GM23338 (cell line): Measurements from ENCODE around the gene JAM3. TPM values are rescaled to one million over a fixed set of nuclear protein-coding genes. Genes with fewer than 3 reads are reported as not detected.
A peak's percentile ranks its signal among the peaks of the same experiment; 100 is the strongest.

Experiments used
- ATAC-seq: fragments of 200-7000 bp; cut with Tn5 transposase; 3 replicates; pipeline ENCODE4 v1.9.1; 2020
- DNase-seq: peaks from one replicate; pipeline ENCODE4 v3.0.0-alpha.2; 2015; ENCODE audit warnings: low spot score
- H2AFZ ChIP-seq: fragments of 200-600 bp; sonication (generic); 2 replicates; pipeline ENCODE4 v1.8.0; 2016; ENCODE audit warnings: antibody characterized with exemption, mild to moderate bottlenecking, moderate library complexity
- H3F3A ChIP-seq: fragments of 200-600 bp; sonication (generic); replicated peaks from 2 replicates; pipeline ENCODE4 v1.8.0; 2017; ENCODE audit warnings: antibody characterized with exemption, mixed run types, low read depth
- H3K27ac ChIP-seq: fragments of 200-600 bp; sonication (generic); 2 replicates; pipeline ENCODE4 v1.6.1; 2016; ENCODE audit warnings: low read depth
- H3K27me3 ChIP-seq: fragments of 200-600 bp; sonication (generic); 2 replicates; pipeline ENCODE4 v1.8.0; 2016; ENCODE audit warnings: mild to moderate bottlenecking, mixed run types, moderate library complexity; ENCODE audit not compliant: insufficient read depth
- H3K36me3 ChIP-seq: fragments of 200-600 bp; sonication (generic); 2 replicates; pipeline ENCODE4 v1.8.0; 2016; ENCODE audit warnings: mild to moderate bottlenecking; ENCODE audit not compliant: insufficient read depth
- H3K4me1 ChIP-seq: fragments of 200-600 bp; sonication (generic); 2 replicates; pipeline ENCODE4 v1.8.0; 2016; ENCODE audit warnings: mild to moderate bottlenecking, moderate library complexity; ENCODE audit not compliant: insufficient read depth
- H3K4me2 ChIP-seq: fragments of 200-600 bp; sonication (generic); 2 replicates; pipeline ENCODE4 v1.7.1; 2017; ENCODE audit warnings: mixed run types
- H3K4me3 ChIP-seq: fragments of 200-600 bp; sonication (generic); 2 replicates; pipeline ENCODE4 v1.6.1; 2016; ENCODE audit warnings: mixed run types
- H3K79me2 ChIP-seq: fragments of 200-600 bp; sonication (generic); replicated peaks from 2 replicates; pipeline ENCODE4 v1.8.0; 2017; ENCODE audit warnings: mild to moderate bottlenecking; ENCODE audit not compliant: insufficient read depth
- H3K9me2 ChIP-seq: fragments of 200-600 bp; sonication (generic); 2 replicates; pipeline ENCODE4 v1.8.0; 2017; ENCODE audit not compliant: insufficient read depth
- H4K20me1 ChIP-seq: fragments of 200-600 bp; sonication (generic); replicated peaks from 2 replicates; pipeline ENCODE4 v1.8.0; 2017; ENCODE audit warnings: mild to moderate bottlenecking; ENCODE audit not compliant: insufficient read depth
- H3K27ac Mint-ChIP-seq: 2 replicates; pipeline ENCODE4 v1.8.0; 2020; ENCODE audit warnings: inconsistent platforms, mild to moderate bottlenecking, moderate library complexity, mixed read lengths
- H3K27me3 Mint-ChIP-seq: 3 replicates; pipeline ENCODE4 v1.8.0; 2022; ENCODE audit warnings: low read depth, mild to moderate bottlenecking, moderate library complexity, mixed read lengths, inconsistent platforms; ENCODE audit not compliant: insufficient read depth, poor library complexity
- H3K36me3 Mint-ChIP-seq: 3 replicates; pipeline ENCODE4 v1.8.0; 2021; ENCODE audit warnings: low read depth, mild to moderate bottlenecking, inconsistent platforms, moderate library complexity, mixed read lengths
- H3K4me1 Mint-ChIP-seq: 3 replicates; pipeline ENCODE4 v1.8.0; 2020; ENCODE audit warnings: mild to moderate bottlenecking, inconsistent platforms, mixed read lengths
- H3K4me3 Mint-ChIP-seq: 3 replicates; pipeline ENCODE4 v1.8.0; 2021; ENCODE audit warnings: moderate library complexity, mild to moderate bottlenecking, inconsistent platforms, mixed read lengths
- H3K9me3 Mint-ChIP-seq: 3 replicates; pipeline ENCODE4 v1.8.0; 2020; ENCODE audit warnings: moderate library complexity, mild to moderate bottlenecking, inconsistent platforms, mixed read lengths
- CREB1 ChIP-seq: fragments of 250-450 bp; sonication (Bioruptor Pico); IDR thresholded peaks from 2 replicates; pipeline ENCODE4 v1.5.0; 2020; ENCODE audit warnings: low read depth, mild to moderate bottlenecking, moderate library complexity
- EZH2 ChIP-seq: fragments of 200-600 bp; sonication (generic); IDR thresholded peaks from one replicate; pipeline ENCODE4 v1.8.0; 2017; ENCODE audit warnings: antibody characterized with exemption, mild to moderate bottlenecking, low read depth; ENCODE audit not compliant: unreplicated experiment
- EZH2phosphoT487 ChIP-seq: fragments of 200-600 bp; sonication (generic); IDR thresholded peaks from one replicate; pipeline ENCODE4 v1.8.1; 2018; ENCODE audit warnings: antibody characterized with exemption; ENCODE audit not compliant: unreplicated experiment
- JUNB ChIP-seq: IDR thresholded peaks from one replicate; pipeline ENCODE4 v1.6.1; 2016; ENCODE audit warnings: antibody characterized with exemption; ENCODE audit not compliant: unreplicated experiment
- NANOG ChIP-seq: IDR thresholded peaks from 2 replicates; pipeline ENCODE4 v1.6.1; 2016; ENCODE audit warnings: antibody characterized with exemption, borderline replicate concordance
- POLR2AphosphoS5 ChIP-seq: IDR thresholded peaks from 2 replicates; pipeline ENCODE4 v1.6.1; 2016; ENCODE audit warnings: antibody characterized with exemption, low read depth
- STAT1 ChIP-seq: IDR thresholded peaks from one replicate; pipeline ENCODE4 v1.6.1; 2016; ENCODE audit warnings: antibody characterized with exemption; ENCODE audit not compliant: unreplicated experiment
- ZNF114 ChIP-seq: fragments of 250-450 bp; sonication (Bioruptor Pico); IDR thresholded peaks from 2 replicates; pipeline ENCODE4 v1.5.0; 2020; ENCODE audit warnings: mild to moderate bottlenecking, moderate library complexity
- ZNF331 ChIP-seq: fragments of 250-450 bp; sonication (Bioruptor Pico); IDR thresholded peaks from 2 replicates; pipeline ENCODE4 v1.5.0; 2020; ENCODE audit warnings: low read depth, mild to moderate bottlenecking, moderate library complexity
- long read RNA-seq: library from polyadenylated mRNA; unstranded; transcript quantifications from one replicate; pipeline ENCODE4 v2.0.0, GENCODE V29; 2020; ENCODE audit not compliant: unreplicated experiment
- polyA plus RNA-seq: library from polyadenylated mRNA; unstranded; fragments of >200 nt; fragmentation: Nextera tagmentation; extraction: Ambion mirVana; gene quantifications from 2 replicates; pipeline ENCODE4 v1.2.1, GENCODE V29; 2016
- total RNA-seq: library from RNA; depleted of rRNA; stranded (reverse); fragments of >200 nt; shearing (Covaris generic); gene quantifications from 2 replicates; pipeline ENCODE4 v1.2.3, GENCODE V29; 2014; rRNA removed
- TF ChIP-seq, protein P1 (sequence below): IDR thresholded peaks from one replicate; pipeline ENCODE4 v1.6.1; 2018; ENCODE audit warnings: antibody characterized with exemption; ENCODE audit not compliant: unreplicated experiment
- TF ChIP-seq, protein P2 (sequence below), 2 experiments: fragments of 200-600 bp in 1 of 2; sonication (generic) in 1 of 2; conservative IDR thresholded peaks; 2 replicates each; pipeline versions ENCODE4 v1.5.1 to v1.6.1; 2016 to 2017; ENCODE audit warnings: antibody characterized with exemption in 2 of 2, low read depth in 2 of 2, mild to moderate bottlenecking in 2 of 2, moderate library complexity in 1 of 2
- TF ChIP-seq, protein P3 (sequence below): IDR thresholded peaks from 2 replicates; pipeline ENCODE4 v1.6.1; 2016; ENCODE audit warnings: antibody characterized with exemption

Gene JAM3
- total RNA-seq (41.5 and 44.8 TPM in 2 replicates), polyA plus RNA-seq (13.1 and 14.1 TPM in 2 replicates)
- long read RNA-seq, partial matches to known transcripts, result 0 of 6 reads
- long read RNA-seq, other reads (novel, unspliced or antisense), result 1 of 6 reads

DNA sequence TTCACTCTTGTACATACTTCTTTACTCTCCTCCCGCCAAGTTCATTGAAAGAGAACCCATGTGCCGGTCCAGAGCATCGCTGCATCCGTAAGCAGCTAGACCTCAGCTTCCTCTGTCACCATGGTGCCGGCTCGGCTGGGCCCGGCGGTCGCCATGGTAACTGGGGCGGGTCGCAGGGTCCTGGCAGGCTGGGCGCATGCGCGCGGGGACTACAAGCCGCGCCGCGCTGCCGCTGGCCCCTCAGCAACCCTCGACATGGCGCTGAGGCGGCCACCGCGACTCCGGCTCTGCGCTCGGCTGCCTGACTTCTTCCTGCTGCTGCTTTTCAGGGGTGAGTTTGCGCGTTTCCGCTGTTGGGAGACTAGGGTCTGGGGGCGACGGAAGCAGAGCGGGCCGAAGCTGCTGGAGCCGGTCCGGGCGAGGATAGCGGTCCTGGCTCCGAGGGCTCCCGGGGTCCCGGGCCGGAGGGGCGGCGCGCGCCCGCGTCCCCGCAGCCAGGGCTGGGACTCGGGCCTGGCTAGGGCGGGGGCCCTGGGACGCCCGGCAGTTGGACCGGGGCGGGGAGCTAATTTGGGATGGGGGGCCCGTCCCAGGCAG, at the start of gene JAM3:
Gene JAM3 (plus strand): TSS at position 244 of the 597 bp plus-strand sequence. CDS start 12 bp downstream, at position 256.
- ATAC-seq, result peak; percentile 86
- H4K20me1 ChIP-seq, result peaks cover 7% of the 10 kb centered on the region; the same call in 1 of the 2 replicates
- TF ChIP-seq, protein P1, sequence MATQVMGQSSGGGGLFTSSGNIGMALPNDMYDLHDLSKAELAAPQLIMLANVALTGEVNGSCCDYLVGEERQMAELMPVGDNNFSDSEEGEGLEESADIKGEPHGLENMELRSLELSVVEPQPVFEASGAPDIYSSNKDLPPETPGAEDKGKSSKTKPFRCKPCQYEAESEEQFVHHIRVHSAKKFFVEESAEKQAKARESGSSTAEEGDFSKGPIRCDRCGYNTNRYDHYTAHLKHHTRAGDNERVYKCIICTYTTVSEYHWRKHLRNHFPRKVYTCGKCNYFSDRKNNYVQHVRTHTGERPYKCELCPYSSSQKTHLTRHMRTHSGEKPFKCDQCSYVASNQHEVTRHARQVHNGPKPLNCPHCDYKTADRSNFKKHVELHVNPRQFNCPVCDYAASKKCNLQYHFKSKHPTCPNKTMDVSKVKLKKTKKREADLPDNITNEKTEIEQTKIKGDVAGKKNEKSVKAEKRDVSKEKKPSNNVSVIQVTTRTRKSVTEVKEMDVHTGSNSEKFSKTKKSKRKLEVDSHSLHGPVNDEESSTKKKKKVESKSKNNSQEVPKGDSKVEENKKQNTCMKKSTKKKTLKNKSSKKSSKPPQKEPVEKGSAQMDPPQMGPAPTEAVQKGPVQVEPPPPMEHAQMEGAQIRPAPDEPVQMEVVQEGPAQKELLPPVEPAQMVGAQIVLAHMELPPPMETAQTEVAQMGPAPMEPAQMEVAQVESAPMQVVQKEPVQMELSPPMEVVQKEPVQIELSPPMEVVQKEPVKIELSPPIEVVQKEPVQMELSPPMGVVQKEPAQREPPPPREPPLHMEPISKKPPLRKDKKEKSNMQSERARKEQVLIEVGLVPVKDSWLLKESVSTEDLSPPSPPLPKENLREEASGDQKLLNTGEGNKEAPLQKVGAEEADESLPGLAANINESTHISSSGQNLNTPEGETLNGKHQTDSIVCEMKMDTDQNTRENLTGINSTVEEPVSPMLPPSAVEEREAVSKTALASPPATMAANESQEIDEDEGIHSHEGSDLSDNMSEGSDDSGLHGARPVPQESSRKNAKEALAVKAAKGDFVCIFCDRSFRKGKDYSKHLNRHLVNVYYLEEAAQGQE, result no peak
- TF ChIP-seq POLR2AphosphoS5, result peak; percentile 95
- H3K9me3 Mint-ChIP-seq, result no peaks in the 10 kb centered on the region; the same call in 2 of the 3 replicates
- H3K79me2 ChIP-seq, result peaks cover 38% of the 10 kb centered on the region
- H3K4me3 Mint-ChIP-seq, result peak within 1 kb of the TSS; percentile 96
- H3K27me3 ChIP-seq, result peaks cover 13% of the 10 kb centered on the region; the same call in 1 of the 2 replicates
- H3K9me2 ChIP-seq, result no peaks in the 10 kb centered on the region
- peak within 1 kb of the TSS; percentile 77 for H2AFZ ChIP-seq
- no peak within 1 kb of the TSS for H3K27ac ChIP-seq
- no peaks in the 10 kb centered on the region for H3K36me3 Mint-ChIP-seq
- H3K4me1 ChIP-seq, result peaks cover 18% of the 10 kb centered on the region; the same call in 1 of the 2 replicates
- H3K4me2 ChIP-seq, result peak within 1 kb of the TSS; percentile 79
- peaks cover 37% of the 10 kb centered on the region for H3K4me1 Mint-ChIP-seq
- no peaks in the 10 kb centered on the region for H3K36me3 ChIP-seq
- H3K4me3 ChIP-seq, result peak within 1 kb of the TSS; percentile 87
- no peaks in the 10 kb centered on the region for H3F3A ChIP-seq
- DNase-seq, result peak; percentile 96
- H3K27ac Mint-ChIP-seq, result peak within 1 kb of the TSS; percentile 95; the same call in 1 of the 2 replicates
- H3K27me3 Mint-ChIP-seq, result peaks cover 12% of the 10 kb centered on the region

DNA sequence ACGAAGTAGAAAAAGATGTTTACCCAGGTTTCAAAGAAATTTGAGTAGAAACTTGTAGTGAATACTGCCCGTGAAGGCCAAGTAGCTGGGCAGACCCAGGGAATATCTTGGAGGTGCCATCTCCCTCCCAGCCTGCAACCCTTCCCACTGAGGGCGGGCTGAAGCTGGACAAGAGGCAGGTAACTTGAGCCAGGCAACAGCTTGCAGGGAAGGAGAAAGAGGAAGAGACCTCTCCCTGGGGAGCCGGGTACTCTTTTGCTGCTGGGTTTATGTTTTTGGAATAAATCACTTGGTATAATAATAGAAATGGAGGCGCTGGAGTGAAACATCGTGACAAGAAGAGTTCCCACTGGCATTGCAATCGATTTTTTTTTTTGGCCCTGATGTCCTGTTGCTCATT, 49.4 kb upstream of the JAM3 start:
- no peak overlapping the region; the same call in 1 of the 2 replicates for H2AFZ ChIP-seq
- H3K9me3 Mint-ChIP-seq, result no peaks in the 10 kb centered on the region
- TF ChIP-seq, protein P2, sequence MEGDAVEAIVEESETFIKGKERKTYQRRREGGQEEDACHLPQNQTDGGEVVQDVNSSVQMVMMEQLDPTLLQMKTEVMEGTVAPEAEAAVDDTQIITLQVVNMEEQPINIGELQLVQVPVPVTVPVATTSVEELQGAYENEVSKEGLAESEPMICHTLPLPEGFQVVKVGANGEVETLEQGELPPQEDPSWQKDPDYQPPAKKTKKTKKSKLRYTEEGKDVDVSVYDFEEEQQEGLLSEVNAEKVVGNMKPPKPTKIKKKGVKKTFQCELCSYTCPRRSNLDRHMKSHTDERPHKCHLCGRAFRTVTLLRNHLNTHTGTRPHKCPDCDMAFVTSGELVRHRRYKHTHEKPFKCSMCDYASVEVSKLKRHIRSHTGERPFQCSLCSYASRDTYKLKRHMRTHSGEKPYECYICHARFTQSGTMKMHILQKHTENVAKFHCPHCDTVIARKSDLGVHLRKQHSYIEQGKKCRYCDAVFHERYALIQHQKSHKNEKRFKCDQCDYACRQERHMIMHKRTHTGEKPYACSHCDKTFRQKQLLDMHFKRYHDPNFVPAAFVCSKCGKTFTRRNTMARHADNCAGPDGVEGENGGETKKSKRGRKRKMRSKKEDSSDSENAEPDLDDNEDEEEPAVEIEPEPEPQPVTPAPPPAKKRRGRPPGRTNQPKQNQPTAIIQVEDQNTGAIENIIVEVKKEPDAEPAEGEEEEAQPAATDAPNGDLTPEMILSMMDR (conservative IDR thresholded peaks at IDR 0.05; ENCODE audit: low read depth in 2 of 2), result no peak
- TF ChIP-seq ZNF331, result no peak
- TF ChIP-seq, protein P1, result no peak
- no peak for TF ChIP-seq NANOG
- no peak for TF ChIP-seq EZH2phosphoT487
- TF ChIP-seq, protein P3, sequence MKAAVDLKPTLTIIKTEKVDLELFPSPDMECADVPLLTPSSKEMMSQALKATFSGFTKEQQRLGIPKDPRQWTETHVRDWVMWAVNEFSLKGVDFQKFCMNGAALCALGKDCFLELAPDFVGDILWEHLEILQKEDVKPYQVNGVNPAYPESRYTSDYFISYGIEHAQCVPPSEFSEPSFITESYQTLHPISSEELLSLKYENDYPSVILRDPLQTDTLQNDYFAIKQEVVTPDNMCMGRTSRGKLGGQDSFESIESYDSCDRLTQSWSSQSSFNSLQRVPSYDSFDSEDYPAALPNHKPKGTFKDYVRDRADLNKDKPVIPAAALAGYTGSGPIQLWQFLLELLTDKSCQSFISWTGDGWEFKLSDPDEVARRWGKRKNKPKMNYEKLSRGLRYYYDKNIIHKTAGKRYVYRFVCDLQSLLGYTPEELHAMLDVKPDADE, result no peak
- TF ChIP-seq EZH2, result no peak
- TF ChIP-seq JUNB, result no peak
- no peak for TF ChIP-seq CREB1
- TF ChIP-seq ZNF114, result no peak
- no peak for TF ChIP-seq STAT1
- no peaks in the 10 kb centered on the region for H3K27me3 ChIP-seq
- no peaks in the 10 kb centered on the region for H3F3A ChIP-seq
- H3K27me3 Mint-ChIP-seq, result peaks cover 14% of the 10 kb centered on the region
- H4K20me1 ChIP-seq, result no peaks in the 10 kb centered on the region
- H3K27ac ChIP-seq, result no peak overlapping the region
- no peaks in the 10 kb centered on the region for H3K36me3 ChIP-seq
- H3K4me3 Mint-ChIP-seq, result no peak overlapping the region
- H3K4me1 Mint-ChIP-seq, result peaks cover 13% of the 10 kb centered on the region
- H3K4me3 ChIP-seq, result no peak overlapping the region
- no peaks in the 10 kb centered on the region for H3K9me2 ChIP-seq
- ATAC-seq (peak; percentile 56), DNase-seq (no peak)
- no peak overlapping the region for H3K27ac Mint-ChIP-seq
- peaks cover 4% of the 10 kb centered on the region; the same call in 1 of the 2 replicates for H3K4me1 ChIP-seq
- no peaks in the 10 kb centered on the region for H3K79me2 ChIP-seq
- no peak overlapping the region for H3K4me2 ChIP-seq
- H3K36me3 Mint-ChIP-seq, result no peaks in the 10 kb centered on the region
